Trophoblast cell (in vitro differentiated cells and primary cell): Measurements from ENCODE around the gene RPL36.
A peak's percentile ranks its signal among the peaks of the same experiment; 100 is the strongest.

Experiments used
- DNase-seq, 2 donors: peaks; one replicate each; pipeline ENCODE4 v3.0.0-alpha.2; 2016
- H2AFZ ChIP-seq: 2 replicates; pipeline ENCODE4 v1.6.1; 2013; ENCODE audit warnings: low read length, moderate library complexity, mild to moderate bottlenecking; ENCODE audit not compliant: insufficient read depth, poor library complexity
- H2AK5ac ChIP-seq: 2 replicates; pipeline ENCODE4 v1.6.1; 2013; ENCODE audit warnings: mild to moderate bottlenecking, low read length
- H2BK120ac ChIP-seq: 2 replicates; pipeline ENCODE4 v1.6.1; 2013; ENCODE audit warnings: low read length, mild to moderate bottlenecking, moderate library complexity; ENCODE audit not compliant: insufficient read depth, poor library complexity
- H2BK12ac ChIP-seq: 2 replicates; pipeline ENCODE4 v1.6.1; 2013; ENCODE audit warnings: mild to moderate bottlenecking, low read length, moderate library complexity
- H2BK5ac ChIP-seq: 2 replicates; pipeline ENCODE4 v1.6.1; 2013; ENCODE audit warnings: low read length, low read depth, moderate library complexity, mild to moderate bottlenecking; ENCODE audit not compliant: poor library complexity
- H3K14ac ChIP-seq: 2 replicates; pipeline ENCODE4 v1.6.1; 2013; ENCODE audit warnings: mild to moderate bottlenecking, low read length
- H3K18ac ChIP-seq: 2 replicates; pipeline ENCODE4 v1.6.1; 2013; ENCODE audit warnings: mild to moderate bottlenecking, low read length
- H3K23ac ChIP-seq: 2 replicates; pipeline ENCODE4 v1.6.1; 2013; ENCODE audit warnings: low read length
- H3K27ac ChIP-seq: 2 replicates; pipeline ENCODE4 v1.5.1; 2013; ENCODE audit warnings: low read depth, mild to moderate bottlenecking, inconsistent platforms, low read length, moderate library complexity
- H3K27me3 ChIP-seq: 2 replicates; pipeline ENCODE4 v1.6.1; 2013; ENCODE audit warnings: inconsistent platforms, mild to moderate bottlenecking, low read length, moderate library complexity; ENCODE audit not compliant: insufficient read depth
- H3K36me3 ChIP-seq, 2 experiments: 1 replicate in 1 of 2; 2 replicates in 1 of 2; pipeline ENCODE4 v1.6.1; 2013; ENCODE audit warnings: low read length in 2 of 2, mild to moderate bottlenecking in 2 of 2, moderate library complexity in 1 of 2; ENCODE audit not compliant: insufficient read depth in 2 of 2, control insufficient read depth in 1 of 2
- H3K4ac ChIP-seq: 2 replicates; pipeline ENCODE4 v1.6.1; 2013; ENCODE audit warnings: low read depth, mild to moderate bottlenecking, low read length, moderate library complexity
- H3K4me1 ChIP-seq, 2 experiments: 1 replicate in 1 of 2; 2 replicates in 1 of 2; pipeline ENCODE4 v1.6.1; 2013; ENCODE audit warnings: low read length in 2 of 2, mild to moderate bottlenecking in 2 of 2, moderate library complexity in 1 of 2; ENCODE audit not compliant: insufficient read depth in 2 of 2, control insufficient read depth in 1 of 2
- H3K4me2 ChIP-seq: 2 replicates; pipeline ENCODE4 v1.6.1; 2013; ENCODE audit warnings: inconsistent platforms, mild to moderate bottlenecking, low read length, moderate library complexity
- H3K4me3 ChIP-seq: 2 replicates; pipeline ENCODE4 v1.5.1; 2013; ENCODE audit warnings: mild to moderate bottlenecking, low read depth, low read length, inconsistent platforms
- H3K79me1 ChIP-seq: one replicate; pipeline ENCODE4 v1.6.1; 2013; ENCODE audit warnings: low read length
- H3K79me2 ChIP-seq: 2 replicates; pipeline ENCODE4 v1.6.1; 2013; ENCODE audit warnings: low read length, mild to moderate bottlenecking; ENCODE audit not compliant: control insufficient read depth, insufficient read depth, poor library complexity
- H3K9ac ChIP-seq: 2 replicates; pipeline ENCODE4 v1.6.1; 2013; ENCODE audit warnings: mild to moderate bottlenecking, low read length
- H3K9me3 ChIP-seq: 2 replicates; pipeline ENCODE4 v1.6.1; 2013; ENCODE audit warnings: low read depth, mild to moderate bottlenecking, control low read depth, inconsistent platforms, low read length; ENCODE audit not compliant: insufficient read depth
- H4K12ac ChIP-seq: 2 replicates; pipeline ENCODE4 v1.6.1; 2013; ENCODE audit warnings: low read depth, mild to moderate bottlenecking, low read length, moderate library complexity
- H4K8ac ChIP-seq: 2 replicates; pipeline ENCODE4 v1.6.1; 2013; ENCODE audit warnings: low read depth, mild to moderate bottlenecking, low read length, moderate library complexity
- H4K91ac ChIP-seq: one replicate; pipeline ENCODE4 v1.6.1; 2013; ENCODE audit warnings: low read depth, mild to moderate bottlenecking, low read length, moderate library complexity
- WGBS: extraction: QIAGEN DNeasy Blood & Tissue Kit; methylation state at CpG from one replicate; pipeline ENCODE4 v1.1.7; 2013; ENCODE audit warnings: missing lambda C conversion rate; ENCODE audit not compliant: insufficient read length, insufficient coverage; ENCODE audit errors: extremely low coverage; 5-methylcytosine and 5-hydroxymethylcytosine counted together

Gene RPL36

GRCh38 chr19:5681391-5682106 is 8.5 kb upstream of the RPL36 start:
- DNase-seq: no peak
- H3K4me2 ChIP-seq: peak overlapping the region; percentile 88
- H3K27me3 ChIP-seq: no peaks in the 10 kb centered on the region
- peaks cover 12% of the 10 kb centered on the region for H3K79me1 ChIP-seq
- peaks cover 16 to 19% of the 10 kb centered on the region in 2 experiments for H3K4me1 ChIP-seq
- no peak overlapping the region for H3K23ac ChIP-seq
- WGBS: 100% methylated on average over 1 of the region's 17 CpGs
- H2BK5ac ChIP-seq: no peak overlapping the region
- H4K91ac ChIP-seq: peak overlapping the region; percentile 85
- H3K36me3 ChIP-seq: peaks cover 6 to 9% of the 10 kb centered on the region in 2 experiments
- no peaks in the 10 kb centered on the region for H3K9me3 ChIP-seq
- peak overlapping the region; percentile 74 for H3K4me3 ChIP-seq
- H2BK120ac ChIP-seq: no peak overlapping the region
- peak overlapping the region; percentile 82 for H3K9ac ChIP-seq
- peak overlapping the region; percentile 52 for H3K14ac ChIP-seq
- H3K18ac ChIP-seq: peak overlapping the region; percentile 94
- H4K8ac ChIP-seq: peak overlapping the region; percentile 92
- no peak overlapping the region for H3K27ac ChIP-seq
- peaks cover 12% of the 10 kb centered on the region for H3K79me2 ChIP-seq
- H2AK5ac ChIP-seq: no peak overlapping the region
- no peak overlapping the region for H3K4ac ChIP-seq
- H2AFZ ChIP-seq: no peak overlapping the region
- H4K12ac ChIP-seq: peak overlapping the region; percentile 91
- no peak overlapping the region for H2BK12ac ChIP-seq

GRCh38 chr19:5682107-5682482 is 8.0 kb upstream of the RPL36 start:
- no peak overlapping the region for H4K91ac ChIP-seq
- H3K4me1 ChIP-seq: peaks cover 16 to 19% of the 10 kb centered on the region in 2 experiments
- H2BK5ac ChIP-seq: no peak overlapping the region
- peaks cover 14% of the 10 kb centered on the region for H3K79me1 ChIP-seq
- no peak overlapping the region for H3K4ac ChIP-seq
- no peak overlapping the region for H2BK120ac ChIP-seq
- peaks cover 6 to 8% of the 10 kb centered on the region in 2 experiments for H3K36me3 ChIP-seq
- H3K79me2 ChIP-seq: peaks cover 12% of the 10 kb centered on the region
- H2AFZ ChIP-seq: no peak overlapping the region
- no peak overlapping the region for H4K12ac ChIP-seq
- H3K9me3 ChIP-seq: no peaks in the 10 kb centered on the region
- H3K9ac ChIP-seq: no peak overlapping the region
- H3K4me3 ChIP-seq: no peak overlapping the region
- H3K18ac ChIP-seq: no peak overlapping the region
- H2AK5ac ChIP-seq: no peak overlapping the region
- no peak overlapping the region for H4K8ac ChIP-seq
- no peaks in the 10 kb centered on the region for H3K27me3 ChIP-seq
- WGBS: no CpG with 5 or more reads among the region's 3 CpGs
- H3K27ac ChIP-seq: no peak overlapping the region
- no peak overlapping the region for H3K14ac ChIP-seq
- no peak overlapping the region for H3K23ac ChIP-seq
- DNase-seq: no peak
- H2BK12ac ChIP-seq: no peak overlapping the region
- H3K4me2 ChIP-seq: no peak overlapping the region

- H3K79me1 ChIP-seq: peaks cover 14% of the 10 kb centered on the region
- peak in 1 of 2 donors; percentile 64 for DNase-seq
- H2AK5ac ChIP-seq: no peak overlapping the region
- H3K4me2 ChIP-seq: no peak overlapping the region
- WGBS: no CpG with 5 or more reads among the region's 10 CpGs
- no peak overlapping the region for H3K18ac ChIP-seq
- no peak overlapping the region for H3K14ac ChIP-seq
- no peaks in the 10 kb centered on the region for H3K27me3 ChIP-seq
- peaks cover 16 to 24% of the 10 kb centered on the region in 2 experiments for H3K4me1 ChIP-seq
- no peak overlapping the region for H2AFZ ChIP-seq
- H3K4ac ChIP-seq: no peak overlapping the region
- H3K27ac ChIP-seq: no peak overlapping the region
- no peak overlapping the region for H3K4me3 ChIP-seq
- H2BK5ac ChIP-seq: no peak overlapping the region
- H3K36me3 ChIP-seq: peaks cover 1 to 2% of the 10 kb centered on the region in 2 experiments
- no peak overlapping the region for H3K9ac ChIP-seq
- peaks cover 12% of the 10 kb centered on the region for H3K79me2 ChIP-seq
- no peak overlapping the region for H3K23ac ChIP-seq
- no peak overlapping the region for H4K91ac ChIP-seq
- H4K12ac ChIP-seq: no peak overlapping the region
- no peaks in the 10 kb centered on the region for H3K9me3 ChIP-seq
- no peak overlapping the region for H4K8ac ChIP-seq
- no peak overlapping the region for H2BK12ac ChIP-seq
- no peak overlapping the region for H2BK120ac ChIP-seq
Observed at GRCh38 chr19:5683177-5683886, 6.8 kb upstream of the RPL36 start.

- H3K9me3 ChIP-seq: no peaks in the 10 kb centered on the region
- H3K27ac ChIP-seq: no peak overlapping the region
- no peak overlapping the region for H2BK120ac ChIP-seq
- H4K91ac ChIP-seq: no peak overlapping the region
- H3K79me2 ChIP-seq: peaks cover 8% of the 10 kb centered on the region
- H3K79me1 ChIP-seq: peaks cover 13% of the 10 kb centered on the region
- peaks cover 9 to 20% of the 10 kb centered on the region in 2 experiments for H3K4me1 ChIP-seq
- no peak overlapping the region for H2AFZ ChIP-seq
- no peaks in the 10 kb centered on the region for H3K27me3 ChIP-seq
- H2AK5ac ChIP-seq: no peak overlapping the region
- no peak overlapping the region for H4K8ac ChIP-seq
- no peak overlapping the region for H2BK12ac ChIP-seq
- no peak overlapping the region for H4K12ac ChIP-seq
- no peak overlapping the region for H3K9ac ChIP-seq
- DNase-seq: no peak
- no CpG with 5 or more reads among the region's 22 CpGs for WGBS
- no peak overlapping the region for H3K4me3 ChIP-seq
- no peak overlapping the region for H3K4ac ChIP-seq
- no peak overlapping the region for H2BK5ac ChIP-seq
- no peak overlapping the region for H3K23ac ChIP-seq
- H3K36me3 ChIP-seq: no peaks in the 10 kb centered on the region
- no peak overlapping the region for H3K18ac ChIP-seq
- no peak overlapping the region for H3K4me2 ChIP-seq
- no peak overlapping the region for H3K14ac ChIP-seq
Observed at GRCh38 chr19:5684694-5685430, 5.2 kb upstream of the RPL36 start.
